GM12874 (cell line): Measurements from ENCODE around the gene MYO18B.
A peak's percentile ranks its signal among the peaks of the same experiment; 100 is the strongest.

Experiments
- CTCF ChIP-seq: IDR thresholded peaks from 2 replicates; pipeline ENCODE4 v1.5.1; 2011; ENCODE audit warnings: low read depth, mild to moderate bottlenecking, control low read depth, low read length, moderate library complexity; ENCODE audit not compliant: insufficient read depth

The MYO18B gene

DNA sequence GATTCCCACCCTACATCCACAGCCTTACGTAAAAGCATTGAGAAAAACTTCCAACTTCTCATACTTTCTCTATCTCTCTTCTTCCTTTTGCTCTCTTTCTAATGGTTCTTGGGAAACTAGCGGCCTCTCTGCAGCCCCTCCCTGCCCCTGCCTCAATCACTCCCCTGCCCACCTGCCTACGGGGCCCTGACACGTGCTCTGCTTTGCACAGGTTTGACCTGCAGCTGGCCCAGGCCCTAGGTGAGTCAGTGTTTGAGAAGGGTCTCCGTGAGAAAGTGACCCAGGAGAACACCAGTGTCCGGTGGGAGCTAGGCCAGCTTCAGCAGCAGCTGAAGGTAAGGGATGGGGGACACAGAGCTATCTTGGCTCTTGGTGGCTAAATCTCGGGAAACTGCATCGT lies 160.4 kb downstream of the MYO18B start:
- TF ChIP-seq CTCF, result no peak

DNA sequence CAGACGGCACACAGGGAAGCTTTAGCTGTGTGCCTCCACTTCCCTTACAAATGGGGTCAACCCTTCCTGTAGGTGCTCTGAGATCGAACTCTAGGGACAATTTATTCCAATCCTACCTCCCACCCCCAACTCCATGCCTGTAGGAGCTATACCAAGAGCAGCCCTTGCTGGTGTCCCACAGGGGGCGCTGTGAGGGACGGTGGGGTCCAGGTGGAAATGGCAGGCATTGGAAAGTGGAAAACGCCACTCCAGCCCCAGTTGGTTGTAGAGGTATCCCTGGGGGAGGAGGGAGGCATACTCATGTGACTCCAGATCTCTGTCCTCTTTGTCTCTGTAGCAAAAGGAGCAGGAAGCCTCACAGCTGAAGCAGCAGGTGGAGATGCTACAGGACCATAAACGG lies 161.3 kb downstream of the MYO18B start:
- TF ChIP-seq CTCF, result peak; percentile 34; the same call in 1 of the 2 replicates

DNA sequence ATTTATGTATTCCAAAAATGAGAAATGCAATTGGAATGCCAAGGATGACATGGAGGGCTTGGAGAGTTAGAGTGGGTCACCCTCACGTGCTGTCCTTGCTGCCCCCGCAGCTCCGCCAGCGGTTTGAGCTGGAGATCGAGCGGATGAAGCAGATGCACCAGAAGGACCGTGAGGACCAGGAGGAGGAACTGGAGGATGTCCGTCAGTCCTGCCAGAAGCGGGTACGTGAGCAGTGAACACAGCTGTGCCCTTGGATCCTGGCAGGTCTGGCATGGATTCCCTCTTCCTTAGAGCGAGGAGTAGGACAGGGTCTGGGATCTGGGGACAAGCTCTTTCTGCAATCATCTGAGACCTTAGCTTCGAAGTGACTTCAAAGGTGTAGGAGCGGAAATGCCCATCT lies 166.2 kb downstream of the MYO18B start:
- no peak for TF ChIP-seq CTCF

GRCh38 chr22:25908755-25909154 lies 166.8 kb downstream of the MYO18B start:
- TF ChIP-seq CTCF, result no peak

GRCh38 chr22:25909614-25910387 lies 167.8 kb downstream of the MYO18B start:
- TF ChIP-seq CTCF, result no peak

DNA sequence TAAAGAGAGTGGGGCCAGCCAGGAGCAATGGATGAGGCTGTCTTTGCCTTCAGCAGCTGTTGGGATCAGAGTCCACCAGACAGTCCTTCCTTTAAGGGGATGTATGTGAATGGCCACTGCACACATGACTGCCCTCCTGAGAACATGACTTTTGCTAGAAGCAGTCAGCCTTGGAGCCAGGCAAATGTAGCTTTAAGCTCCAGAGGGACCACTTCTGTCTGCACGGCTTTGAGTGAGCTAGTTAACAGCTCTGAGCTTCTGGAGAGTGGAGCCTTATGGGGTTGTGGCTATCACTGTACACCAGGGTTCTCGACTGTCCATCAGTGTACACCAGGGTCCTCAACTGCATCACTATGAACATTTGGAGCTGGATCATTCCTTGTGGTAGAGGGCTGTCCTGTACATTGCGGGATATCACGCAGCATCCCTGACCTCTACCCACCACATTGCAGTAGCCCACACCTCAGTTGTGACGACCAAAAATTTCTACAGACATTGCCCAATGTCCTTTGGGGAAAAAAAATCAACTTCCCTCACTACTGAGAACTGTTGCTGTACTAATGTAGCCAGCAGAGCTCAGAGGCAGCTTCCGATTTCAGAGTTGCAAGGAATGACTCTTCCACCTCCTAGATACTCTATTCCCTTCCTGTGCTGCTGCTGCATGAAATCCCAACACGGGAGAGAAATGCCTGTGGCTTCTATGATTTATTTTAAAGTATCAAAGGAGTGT lies 169.4 kb downstream of the MYO18B start:
- TF ChIP-seq CTCF, result no peak

DNA sequence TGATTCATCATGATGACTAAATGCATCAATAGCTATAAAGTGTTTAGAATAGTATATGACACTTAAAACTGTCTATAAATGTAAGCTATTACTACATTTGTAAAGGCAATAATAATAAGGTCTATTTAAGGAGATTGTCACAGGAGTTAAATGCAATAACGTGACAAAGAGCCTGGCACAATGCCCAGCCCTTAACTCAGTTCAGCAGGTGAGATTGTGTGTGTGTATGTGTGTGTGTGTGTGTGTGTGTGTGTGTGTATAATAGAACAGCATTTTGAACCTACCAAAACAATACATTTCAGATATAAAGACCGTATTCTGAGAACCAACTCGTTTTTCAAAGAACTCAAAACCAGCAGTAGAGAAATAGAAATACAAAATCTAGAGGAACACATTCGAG lies 177.5 kb downstream of the MYO18B start:
- TF ChIP-seq CTCF, result no peak
